Measurements from ENCODE around the gene MED12L. TPM values are rescaled to one million over a fixed set of nuclear protein-coding genes. Genes with fewer than 3 reads are reported as not detected.

The MED12L gene
- total RNA-seq, 2 experiments from 2014 or later: 12.6 to 32.7 TPM

- H4K20me1 ChIP-seq (ENCODE audit: insufficient read depth, low read length): no peaks in the 10 kb centered on the region
- H3K9me3 ChIP-seq (ENCODE audit: low read length): no peaks in the 10 kb centered on the region
- H3K79me2 ChIP-seq (ENCODE audit: insufficient read depth, low read depth, low read length): no peaks in the 10 kb centered on the region
- intact Hi-C loops (cut with micrococcal nuclease; ENCODE audit: unreplicated experiment): loop anchor here (5.0 kb wide), 1 partner anchor 671 kb away; no protein-coding TSS in a partner anchor
- no peak overlapping the region for H2AFZ ChIP-seq (ENCODE audit: low read length)
- BruUV-seq (replicated peaks): no TSS peak
- no peaks in the 10 kb centered on the region for H3K9me2 ChIP-seq (ENCODE audit: insufficient read depth, low read length)
- H3K4me3 ChIP-seq (ENCODE audit: low read depth, low read length, poor library complexity, severe bottlenecking): no peak overlapping the region
- TF ChIP-seq CTCF (conservative IDR thresholded peaks at IDR 0.05; ENCODE audit: low read length): peak; percentile 48
- no peak for TF ChIP-seq EZH2phosphoT487 (IDR thresholded peaks at IDR 0.05; ENCODE audit: borderline replicate concordance, low read depth, low read length)
- H3K36me3 ChIP-seq (ENCODE audit: insufficient read depth, low read length): peaks cover 9% of the 10 kb centered on the region; the same call in 1 of the 2 replicates
- POLR2A ChIA-PET: no interaction called here
- no peak for DNase-seq (ENCODE audit: low spot score)
- peaks cover 20% of the 10 kb centered on the region for H3K4me1 ChIP-seq (ENCODE audit: insufficient read depth, low read length, poor library complexity, severe bottlenecking)
- no peak overlapping the region for H3K4me2 ChIP-seq (ENCODE audit: low read length)
- CTCF ChIA-PET (ENCODE audit: unreplicated experiment): no interaction called here
- no peak overlapping the region for H3K27ac ChIP-seq (ENCODE audit: low read depth, low read length, poor library complexity, severe bottlenecking)
These were observed 80.7 kb downstream of the MED12L start for GRCh38 chr3:151166161-151166560.

GRCh38 chr3:151168269-151169094 lies 83.0 kb downstream of the MED12L start:
- no peaks in the 10 kb centered on the region for H4K20me1 ChIP-seq (ENCODE audit: insufficient read depth, low read length)
- intact Hi-C loops (cut with micrococcal nuclease; ENCODE audit: unreplicated experiment): loop anchor here (1.0 to 5.0 kb wide), 3 partner anchors 115 to 669 kb away; no protein-coding TSS in a partner anchor
- peak; percentile 68 for DNase-seq (ENCODE audit: low spot score)
- H3K4me3 ChIP-seq (ENCODE audit: low read depth, low read length, poor library complexity, severe bottlenecking): no peak overlapping the region
- no peak overlapping the region for H3K4me2 ChIP-seq (ENCODE audit: low read length)
- H3K9me2 ChIP-seq (ENCODE audit: insufficient read depth, low read length): no peaks in the 10 kb centered on the region
- no peak overlapping the region for H3K27ac ChIP-seq (ENCODE audit: low read depth, low read length, poor library complexity, severe bottlenecking)
- H3K4me1 ChIP-seq (ENCODE audit: insufficient read depth, low read length, poor library complexity, severe bottlenecking): peaks cover 25% of the 10 kb centered on the region
- CTCF ChIA-PET (ENCODE audit: unreplicated experiment): interaction anchor here (0.6 kb wide), 1 partner anchor 368 kb away, joined by 3 read pairs; no protein-coding TSS in a partner anchor
- H3K9me3 ChIP-seq (ENCODE audit: low read length): no peaks in the 10 kb centered on the region
- no peak overlapping the region for H2AFZ ChIP-seq (ENCODE audit: low read length)
- no peak for TF ChIP-seq EZH2phosphoT487 (IDR thresholded peaks at IDR 0.05; ENCODE audit: borderline replicate concordance, low read depth, low read length)
- TF ChIP-seq CTCF (conservative IDR thresholded peaks at IDR 0.05; ENCODE audit: low read length): peak; percentile 92
- H3K79me2 ChIP-seq (ENCODE audit: insufficient read depth, low read depth, low read length): no peaks in the 10 kb centered on the region
- peaks cover 9% of the 10 kb centered on the region; the same call in 1 of the 2 replicates for H3K36me3 ChIP-seq (ENCODE audit: insufficient read depth, low read length)
- POLR2A ChIA-PET: interaction anchor here (0.7 to 1.0 kb wide), 2 partner anchors 13 to 131 kb away, joined by 3 read pairs; no protein-coding TSS in a partner anchor
- no TSS peak for BruUV-seq (replicated peaks)

Measured in OCI-LY7 (cell line).